ENCODE results near the gene ZBTB5. TPM values are rescaled to one million over a fixed set of nuclear protein-coding genes. Genes with fewer than 3 reads are reported as not detected.
A peak's percentile ranks its signal among the peaks of the same experiment; 100 is the strongest.

Gene ZBTB5
- total and polyA plus RNA-seq, 9 of the 15 experiments (the other 6 are each of a cell fraction or from before 2014, with no cell fraction given): 2.3 to 43.2 (median 15.5) TPM

DNA sequence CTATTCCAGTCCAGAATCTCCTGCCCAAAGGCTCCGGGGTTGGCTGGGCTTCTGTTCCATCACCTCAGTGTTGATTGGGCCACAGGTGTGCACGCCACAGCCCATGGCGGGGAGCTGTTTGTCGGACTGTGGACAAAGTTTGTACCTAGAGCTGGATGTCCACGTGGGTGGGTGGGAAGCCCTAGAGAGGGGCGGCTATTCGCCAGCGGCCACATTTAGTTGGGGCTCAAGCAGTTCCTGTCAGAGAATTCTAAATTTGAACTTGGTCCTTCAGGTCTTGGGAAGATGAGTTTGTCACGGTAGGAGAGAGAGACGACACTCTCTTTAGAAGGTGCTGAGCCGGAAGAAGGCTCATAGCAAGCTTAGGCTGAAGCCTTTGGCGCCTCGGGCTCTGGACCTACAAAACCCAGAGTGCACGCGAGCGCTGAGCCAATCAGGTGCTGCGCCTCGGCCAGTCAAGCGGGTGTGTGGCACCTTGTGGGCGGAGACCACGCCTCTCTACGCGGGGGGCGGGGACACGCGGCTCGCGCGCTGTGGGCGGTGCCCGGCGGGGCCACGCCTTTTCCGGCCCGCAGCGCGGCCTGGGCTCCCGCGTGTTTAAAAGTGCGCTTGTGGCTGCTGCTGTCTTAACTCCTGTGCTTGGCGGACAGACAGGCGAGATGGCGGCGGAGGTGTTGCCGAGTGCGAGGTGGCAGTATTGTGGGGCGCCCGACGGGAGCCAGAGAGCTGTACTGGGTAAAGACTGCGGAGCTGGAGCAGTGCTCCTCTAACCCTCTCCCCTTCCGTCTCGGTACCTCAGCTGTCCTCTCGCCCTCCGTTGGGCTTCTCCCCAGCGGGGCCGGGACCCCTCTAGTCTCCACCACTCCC, 20.4 kb upstream of the ZBTB5 start, which contains the start of gene POLR1E (continued):
- TF ChIP-seq, protein P1, sequence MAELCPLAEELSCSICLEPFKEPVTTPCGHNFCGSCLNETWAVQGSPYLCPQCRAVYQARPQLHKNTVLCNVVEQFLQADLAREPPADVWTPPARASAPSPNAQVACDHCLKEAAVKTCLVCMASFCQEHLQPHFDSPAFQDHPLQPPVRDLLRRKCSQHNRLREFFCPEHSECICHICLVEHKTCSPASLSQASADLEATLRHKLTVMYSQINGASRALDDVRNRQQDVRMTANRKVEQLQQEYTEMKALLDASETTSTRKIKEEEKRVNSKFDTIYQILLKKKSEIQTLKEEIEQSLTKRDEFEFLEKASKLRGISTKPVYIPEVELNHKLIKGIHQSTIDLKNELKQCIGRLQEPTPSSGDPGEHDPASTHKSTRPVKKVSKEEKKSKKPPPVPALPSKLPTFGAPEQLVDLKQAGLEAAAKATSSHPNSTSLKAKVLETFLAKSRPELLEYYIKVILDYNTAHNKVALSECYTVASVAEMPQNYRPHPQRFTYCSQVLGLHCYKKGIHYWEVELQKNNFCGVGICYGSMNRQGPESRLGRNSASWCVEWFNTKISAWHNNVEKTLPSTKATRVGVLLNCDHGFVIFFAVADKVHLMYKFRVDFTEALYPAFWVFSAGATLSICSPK (IDR thresholded peaks at IDR 0.05; ENCODE audit: borderline replicate concordance): no peak
- TF ChIP-seq ZBED1 (IDR thresholded peaks at IDR 0.05): no peak
- TF ChIP-seq KLF1 (tag; IDR thresholded peaks at IDR 0.05): peak; percentile 51; the same call in 1 of the 2 replicates
- TF ChIP-seq NFRKB (IDR thresholded peaks at IDR 0.05; ENCODE audit: low read depth): 0 out of 2 replicates have a peak, but pooled peaks have one; percentile 24
- TF ChIP-seq CTBP1 (IDR thresholded peaks at IDR 0.05; ENCODE audit: borderline replicate concordance): peak; percentile 79
- peak; percentile 58 for TF ChIP-seq POLR2H (tag; IDR thresholded peaks at IDR 0.05; ENCODE audit: low read depth)
- TF ChIP-seq, protein P2, sequence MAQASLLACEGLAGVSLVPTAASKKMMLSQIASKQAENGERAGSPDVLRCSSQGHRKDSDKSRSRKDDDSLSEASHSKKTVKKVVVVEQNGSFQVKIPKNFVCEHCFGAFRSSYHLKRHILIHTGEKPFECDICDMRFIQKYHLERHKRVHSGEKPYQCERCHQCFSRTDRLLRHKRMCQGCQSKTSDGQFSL (CRISPR knock-in tag; IDR thresholded peaks at IDR 0.05): no peak
- TF ChIP-seq, protein P2 (tag; IDR thresholded peaks at IDR 0.05): no peak
- peak; percentile 75 for TF ChIP-seq POLR2B (IDR thresholded peaks at IDR 0.05; ENCODE audit: low read depth, partially characterized antibody)
- TF ChIP-seq SMAD2 (IDR thresholded peaks at IDR 0.05; ENCODE audit: low read depth, low read length): no peak
- peak; percentile 100 for TF ChIP-seq RBFOX2 (IDR thresholded peaks at IDR 0.05; ENCODE audit: low read depth, low read length)
- TF ChIP-seq, protein P3, sequence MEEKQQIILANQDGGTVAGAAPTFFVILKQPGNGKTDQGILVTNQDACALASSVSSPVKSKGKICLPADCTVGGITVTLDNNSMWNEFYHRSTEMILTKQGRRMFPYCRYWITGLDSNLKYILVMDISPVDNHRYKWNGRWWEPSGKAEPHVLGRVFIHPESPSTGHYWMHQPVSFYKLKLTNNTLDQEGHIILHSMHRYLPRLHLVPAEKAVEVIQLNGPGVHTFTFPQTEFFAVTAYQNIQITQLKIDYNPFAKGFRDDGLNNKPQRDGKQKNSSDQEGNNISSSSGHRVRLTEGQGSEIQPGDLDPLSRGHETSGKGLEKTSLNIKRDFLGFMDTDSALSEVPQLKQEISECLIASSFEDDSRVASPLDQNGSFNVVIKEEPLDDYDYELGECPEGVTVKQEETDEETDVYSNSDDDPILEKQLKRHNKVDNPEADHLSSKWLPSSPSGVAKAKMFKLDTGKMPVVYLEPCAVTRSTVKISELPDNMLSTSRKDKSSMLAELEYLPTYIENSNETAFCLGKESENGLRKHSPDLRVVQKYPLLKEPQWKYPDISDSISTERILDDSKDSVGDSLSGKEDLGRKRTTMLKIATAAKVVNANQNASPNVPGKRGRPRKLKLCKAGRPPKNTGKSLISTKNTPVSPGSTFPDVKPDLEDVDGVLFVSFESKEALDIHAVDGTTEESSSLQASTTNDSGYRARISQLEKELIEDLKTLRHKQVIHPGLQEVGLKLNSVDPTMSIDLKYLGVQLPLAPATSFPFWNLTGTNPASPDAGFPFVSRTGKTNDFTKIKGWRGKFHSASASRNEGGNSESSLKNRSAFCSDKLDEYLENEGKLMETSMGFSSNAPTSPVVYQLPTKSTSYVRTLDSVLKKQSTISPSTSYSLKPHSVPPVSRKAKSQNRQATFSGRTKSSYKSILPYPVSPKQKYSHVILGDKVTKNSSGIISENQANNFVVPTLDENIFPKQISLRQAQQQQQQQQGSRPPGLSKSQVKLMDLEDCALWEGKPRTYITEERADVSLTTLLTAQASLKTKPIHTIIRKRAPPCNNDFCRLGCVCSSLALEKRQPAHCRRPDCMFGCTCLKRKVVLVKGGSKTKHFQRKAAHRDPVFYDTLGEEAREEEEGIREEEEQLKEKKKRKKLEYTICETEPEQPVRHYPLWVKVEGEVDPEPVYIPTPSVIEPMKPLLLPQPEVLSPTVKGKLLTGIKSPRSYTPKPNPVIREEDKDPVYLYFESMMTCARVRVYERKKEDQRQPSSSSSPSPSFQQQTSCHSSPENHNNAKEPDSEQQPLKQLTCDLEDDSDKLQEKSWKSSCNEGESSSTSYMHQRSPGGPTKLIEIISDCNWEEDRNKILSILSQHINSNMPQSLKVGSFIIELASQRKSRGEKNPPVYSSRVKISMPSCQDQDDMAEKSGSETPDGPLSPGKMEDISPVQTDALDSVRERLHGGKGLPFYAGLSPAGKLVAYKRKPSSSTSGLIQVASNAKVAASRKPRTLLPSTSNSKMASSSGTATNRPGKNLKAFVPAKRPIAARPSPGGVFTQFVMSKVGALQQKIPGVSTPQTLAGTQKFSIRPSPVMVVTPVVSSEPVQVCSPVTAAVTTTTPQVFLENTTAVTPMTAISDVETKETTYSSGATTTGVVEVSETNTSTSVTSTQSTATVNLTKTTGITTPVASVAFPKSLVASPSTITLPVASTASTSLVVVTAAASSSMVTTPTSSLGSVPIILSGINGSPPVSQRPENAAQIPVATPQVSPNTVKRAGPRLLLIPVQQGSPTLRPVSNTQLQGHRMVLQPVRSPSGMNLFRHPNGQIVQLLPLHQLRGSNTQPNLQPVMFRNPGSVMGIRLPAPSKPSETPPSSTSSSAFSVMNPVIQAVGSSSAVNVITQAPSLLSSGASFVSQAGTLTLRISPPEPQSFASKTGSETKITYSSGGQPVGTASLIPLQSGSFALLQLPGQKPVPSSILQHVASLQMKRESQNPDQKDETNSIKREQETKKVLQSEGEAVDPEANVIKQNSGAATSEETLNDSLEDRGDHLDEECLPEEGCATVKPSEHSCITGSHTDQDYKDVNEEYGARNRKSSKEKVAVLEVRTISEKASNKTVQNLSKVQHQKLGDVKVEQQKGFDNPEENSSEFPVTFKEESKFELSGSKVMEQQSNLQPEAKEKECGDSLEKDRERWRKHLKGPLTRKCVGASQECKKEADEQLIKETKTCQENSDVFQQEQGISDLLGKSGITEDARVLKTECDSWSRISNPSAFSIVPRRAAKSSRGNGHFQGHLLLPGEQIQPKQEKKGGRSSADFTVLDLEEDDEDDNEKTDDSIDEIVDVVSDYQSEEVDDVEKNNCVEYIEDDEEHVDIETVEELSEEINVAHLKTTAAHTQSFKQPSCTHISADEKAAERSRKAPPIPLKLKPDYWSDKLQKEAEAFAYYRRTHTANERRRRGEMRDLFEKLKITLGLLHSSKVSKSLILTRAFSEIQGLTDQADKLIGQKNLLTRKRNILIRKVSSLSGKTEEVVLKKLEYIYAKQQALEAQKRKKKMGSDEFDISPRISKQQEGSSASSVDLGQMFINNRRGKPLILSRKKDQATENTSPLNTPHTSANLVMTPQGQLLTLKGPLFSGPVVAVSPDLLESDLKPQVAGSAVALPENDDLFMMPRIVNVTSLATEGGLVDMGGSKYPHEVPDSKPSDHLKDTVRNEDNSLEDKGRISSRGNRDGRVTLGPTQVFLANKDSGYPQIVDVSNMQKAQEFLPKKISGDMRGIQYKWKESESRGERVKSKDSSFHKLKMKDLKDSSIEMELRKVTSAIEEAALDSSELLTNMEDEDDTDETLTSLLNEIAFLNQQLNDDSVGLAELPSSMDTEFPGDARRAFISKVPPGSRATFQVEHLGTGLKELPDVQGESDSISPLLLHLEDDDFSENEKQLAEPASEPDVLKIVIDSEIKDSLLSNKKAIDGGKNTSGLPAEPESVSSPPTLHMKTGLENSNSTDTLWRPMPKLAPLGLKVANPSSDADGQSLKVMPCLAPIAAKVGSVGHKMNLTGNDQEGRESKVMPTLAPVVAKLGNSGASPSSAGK (IDR thresholded peaks at IDR 0.05): peak; percentile 91
- TF ChIP-seq RHOXF2B (CRISPR knock-in tag; conservative IDR thresholded peaks at IDR 0.05): no peak

Data from K562 (cell line).